GM12878 (cell line): ENCODE data around the gene KLHL18. TPM values are rescaled to one million over a fixed set of nuclear protein-coding genes. Genes with fewer than 3 reads are reported as not detected.

Experiments
- ATAC-seq: fragments of 200-7000 bp; cut with Tn5 transposase; 3 replicates; pipeline ENCODE4 v1.9.1; 2020; ENCODE audit warnings: mild to moderate bottlenecking, moderate library complexity
- BruUV-seq: library from RNA; stranded (reverse); fragments of 400-500 nt; replicated peaks from 2 replicates; lab custom pipeline; 2021; lab: Mats Ljungman, UMichigan
- CTCF ChIA-PET: fragments of 300-600 bp; sonication (Branson Sonifier 250); formaldehyde crosslinking; extraction: SDS; loops from one replicate; lab custom pipeline; 2021; ENCODE audit warnings: inconsistent platforms; lab: Yijun Ruan, JAX
- POLR2A ChIA-PET: fragments of 350-600 bp; formaldehyde crosslinking; extraction: SDS; loops from one replicate; lab custom pipeline; 2021; ENCODE audit warnings: inconsistent platforms; lab: Charles Lee
- RAD21 ChIA-PET: fragments of 300-600 bp; sonication (Branson Sonifier 250); formaldehyde crosslinking; loops from one replicate; lab custom pipeline; 2023; ENCODE audit warnings: antibody characterized with exemption; ENCODE audit not compliant: unreplicated experiment; lab: Charles Lee
- SMC1A ChIA-PET: fragments of 300-600 bp; sonication (Branson Sonifier 250); formaldehyde crosslinking; loops from one replicate; lab custom pipeline; 2023; ENCODE audit not compliant: unreplicated experiment, uncharacterized antibody; lab: Charles Lee
- DNase-seq: peaks from one replicate; pipeline ENCODE4 v3.0.0-alpha.2; 2011; ENCODE audit warnings: low read depth, low spot score
- FAIRE-seq: peaks from 3 replicates; lab custom pipeline; 2011; peaks lifted over from hg19 to GRCh38; lab: Jason Lieb, UNC
- H2AFZ ChIP-seq: 2 replicates; pipeline ENCODE4 v1.6.0; 2011; ENCODE audit warnings: low read depth, low read length, control low read depth; ENCODE audit not compliant: control insufficient read depth
- H3K27ac ChIP-seq: 2 replicates; pipeline ENCODE4 v1.5.1; 2011; ENCODE audit warnings: control low read depth; ENCODE audit not compliant: control insufficient read depth, insufficient read depth
- H3K27me3 ChIP-seq, 2 experiments: replicated peaks in 1 of 2; 2 replicates each; pipeline versions ENCODE4 v1.6.0 to v1.6.1; 2011; ENCODE audit warnings: low read length in 1 of 2; ENCODE audit not compliant: control insufficient read depth in 2 of 2, insufficient read depth in 2 of 2
- H3K36me3 ChIP-seq, 2 experiments: 2 replicates each; pipeline ENCODE4 v1.5.1; 2011; ENCODE audit warnings: low read length in 1 of 2; ENCODE audit not compliant: control insufficient read depth in 2 of 2, insufficient read depth in 2 of 2
- H3K4me1 ChIP-seq: 2 replicates; pipeline ENCODE4 v1.6.1; 2011; ENCODE audit warnings: mild to moderate bottlenecking, low read length, moderate library complexity, mixed read lengths; ENCODE audit not compliant: control insufficient read depth, insufficient read depth
- H3K4me2 ChIP-seq: 2 replicates; pipeline ENCODE4 v1.6.0; 2011; ENCODE audit warnings: control low read depth; ENCODE audit not compliant: control insufficient read depth, insufficient read depth
- H3K4me3 ChIP-seq: fragments of 200-600 bp; sonication (generic); 2 replicates; pipeline ENCODE4 v1.5.1; 2016
- H3K79me2 ChIP-seq: 2 replicates; pipeline ENCODE4 v1.6.0; 2011; ENCODE audit warnings: low read length; ENCODE audit not compliant: control insufficient read depth, insufficient read depth
- H3K9ac ChIP-seq: 2 replicates; pipeline ENCODE4 v1.8.0; 2011; ENCODE audit warnings: low read length, control low read depth, mixed read lengths; ENCODE audit not compliant: control insufficient read depth, insufficient read depth
- H3K9me3 ChIP-seq: replicated peaks from 3 replicates; pipeline ENCODE4 v1.5.1; 2011; ENCODE audit warnings: mild to moderate bottlenecking, low read length; ENCODE audit not compliant: control insufficient read depth, insufficient read depth
- H4K20me1 ChIP-seq: 2 replicates; pipeline ENCODE4 v1.6.0; 2011; ENCODE audit not compliant: control insufficient read depth, insufficient read depth
- E2F4 ChIP-seq: IDR thresholded peaks from 2 replicates; pipeline ENCODE4 v1.6.1; 2012; ENCODE audit warnings: low read depth, low read length, improper control_type of control experiment
- IKZF1 ChIP-seq: fragments of 450-650 bp; conservative IDR thresholded peaks from 2 replicates; pipeline ENCODE4 v1.6.1; 2017; ENCODE audit warnings: antibody characterized with exemption, mild to moderate bottlenecking
- KAT2A ChIP-seq: conservative IDR thresholded peaks from 2 replicates; pipeline ENCODE4 v1.6.1; 2011; ENCODE audit warnings: low read depth, low read length; ENCODE audit not compliant: control insufficient read depth
- MTA2 ChIP-seq: fragments of 450-650 bp; IDR thresholded peaks from 2 replicates; pipeline ENCODE4 v1.6.1; 2016; ENCODE audit warnings: low read depth, mild to moderate bottlenecking, moderate library complexity
- POLR2AphosphoS2 ChIP-seq: IDR thresholded peaks from 2 replicates; pipeline ENCODE4 v1.6.1; 2011; ENCODE audit warnings: low read depth, mild to moderate bottlenecking, low read length, improper control_type of control experiment, moderate library complexity
- POU2F2 ChIP-seq: IDR thresholded peaks from 3 replicates; pipeline ENCODE4 v1.6.1; 2011; ENCODE audit warnings: low read depth, mild to moderate bottlenecking, low read length, borderline replicate concordance
- RUNX3 ChIP-seq: IDR thresholded peaks from 2 replicates; pipeline ENCODE4 v1.6.1; 2012; ENCODE audit warnings: low read length, inconsistent platforms
- WGBS: methylation state at CpG from one replicate; pipeline ENCODE4 v1.1.6; 2016; ENCODE audit warnings: low lambda C conversion rate; ENCODE audit not compliant: insufficient replicate concordance, insufficient coverage; ENCODE audit errors: missing lambda C conversion rate; 5-methylcytosine and 5-hydroxymethylcytosine counted together
- in situ Hi-C: fragments of 300-500 bp; cut with MboI; formaldehyde crosslinking; loops from 9 replicates; pipeline ENCODE4 v1.14.3; 2018; ENCODE audit warnings: mixed read lengths
- intact Hi-C: fragments of 100-400 bp; cut with micrococcal nuclease; formaldehyde crosslinking; loops from one replicate; pipeline ENCODE4 v1.14.2; 2022; ENCODE audit not compliant: unreplicated experiment
- polyA plus RNA-seq, 11 experiments: library from polyadenylated mRNA; depleted of rRNA in 4 of 11; unstranded in 6 of 11; stranded (reverse) in 5 of 11; fragments of >200 nt; fragmentation: Nextera tagmentation in 4 of 11; fragmentation: Illumina TruSeq in 1 of 11; extraction: Ambion mirVana in 4 of 11; extraction: Trizol in 1 of 11; gene quantifications; 1 replicate in 1 of 11; 2 replicates in 10 of 11; pipeline versions ENCODE4 v1.2.1 to v1.2.3, GENCODE V29; 2011 to 2016; ENCODE audit warnings: inconsistent platforms in 2 of 11, missing spikeins in 2 of 11, low read depth in 1 of 11
- total RNA-seq, 4 experiments: library from RNA; depleted of rRNA in 3 of 4; stranded (reverse); fragments of >200 nt in 3 of 4; fragmentation: Illumina TruSeq in 1 of 4; extraction: Trizol in 1 of 4; gene quantifications; 2 replicates each; pipeline versions ENCODE4 v1.2.1 to v1.2.3, GENCODE V29; 2013 to 2021

Gene KLHL18
- total and polyA plus RNA-seq, 10 of the 15 experiments (the other 5 are each of a cell fraction or from before 2014, with no cell fraction given), result 24.0 to 69.8 (median 51.7) TPM

- ChIA-PET RAD21 (no interaction called here), POLR2A (no interaction called here), CTCF (interaction anchor here (1.3 to 4.5 kb wide), 2 partner anchors 13 to 169 kb away, joined by 3 to 37 read pairs; no protein-coding TSS in a partner anchor), SMC1A (interaction anchor here (0.6 to 5.9 kb wide), 3 partner anchors 12 to 144 kb away, joined by 3 to 54 read pairs (median 3); no protein-coding TSS in a partner anchor)
- 96% methylated on average over 4 of the region's 4 CpGs for WGBS
- no peak for FAIRE-seq
- in situ Hi-C loops (no loop called here), intact Hi-C loops (no loop called here)
- Histone ChIP-seq H4K20me1 (no peaks in the 10 kb centered on the region), H3K4me1 (peaks cover 19% of the 10 kb centered on the region; the same call in 1 of the 2 replicates), H3K79me2 (peaks cover 23% of the 10 kb centered on the region), H3K9ac (no peak overlapping the region), H3K9me3 (no peaks in the 10 kb centered on the region), H3K36me3 (peaks cover 2 to 3% of the 10 kb centered on the region in 2 experiments; a peak in 3 of 4 replicates), H2AFZ (no peak overlapping the region), H3K4me2 (no peak overlapping the region), H3K27me3 (no peaks in the 10 kb centered on the region), H3K27ac (no peak overlapping the region), H3K4me3 (no peak overlapping the region)
- BruUV-seq, result no TSS peak
- ATAC-seq, result no peak
- DNase-seq, result no peak
- TF ChIP-seq POLR2AphosphoS2 (no peak), IKZF1 (no peak), KAT2A (no peak), E2F4 (no peak), RUNX3 (no peak), POU2F2 (no peak), MTA2 (no peak)
Measured at GRCh38 chr3:47310391-47310790, 27.6 kb downstream of the KLHL18 start.
